ENCODE measurements around the gene SLC8A1.

The SLC8A1 gene

GRCh38 chr2:40432921-40433483 lies 18.9 kb downstream of the SLC8A1 start:
- no peak for DNase-seq
- in situ Hi-C loops (cut with MboI; ENCODE audit: low pct_unique_long_range_greater_than_20kb, low sequenced_read_pairs) = no loop called here

- in situ Hi-C loops (cut with MboI; ENCODE audit: low pct_unique_long_range_greater_than_20kb, low sequenced_read_pairs) = no loop called here
These were observed 20.3 kb downstream of the SLC8A1 start for GRCh38 chr2:40431600-40431955.

GRCh38 chr2:40430776-40431599 lies 20.9 kb downstream of the SLC8A1 start:
- in situ Hi-C loops (cut with MboI; ENCODE audit: low pct_unique_long_range_greater_than_20kb, low sequenced_read_pairs) = no loop called here

More at GRCh38 chr2:40431600-40431955, 20.3 kb downstream of the SLC8A1 start:
- DNase-seq = peak; percentile 73

GRCh38 chr2:40428439-40428838 lies 23.5 kb downstream of the SLC8A1 start:
- in situ Hi-C loops (cut with MboI; ENCODE audit: low pct_unique_long_range_greater_than_20kb, low sequenced_read_pairs) = no loop called here

More at GRCh38 chr2:40430776-40431599, 20.9 kb downstream of the SLC8A1 start:
- no peak for DNase-seq

GRCh38 chr2:40421631-40422297 lies 30.1 kb downstream of the SLC8A1 start:
- DNase-seq = no peak
- in situ Hi-C loops (cut with MboI; ENCODE audit: low pct_unique_long_range_greater_than_20kb, low sequenced_read_pairs) = no loop called here

More at GRCh38 chr2:40428439-40428838, 23.5 kb downstream of the SLC8A1 start:
- DNase-seq = no peak

- no peak for DNase-seq
- in situ Hi-C loops (cut with MboI; ENCODE audit: low pct_unique_long_range_greater_than_20kb, low sequenced_read_pairs) = no loop called here
These were observed 31.4 kb downstream of the SLC8A1 start for GRCh38 chr2:40420478-40420877.

- no peak for DNase-seq
- in situ Hi-C loops (cut with MboI; ENCODE audit: low pct_unique_long_range_greater_than_20kb, low sequenced_read_pairs) = no loop called here
These were observed 32.5 kb downstream of the SLC8A1 start for GRCh38 chr2:40419364-40419762.

GRCh38 chr2:40418614-40419363 lies 33.1 kb downstream of the SLC8A1 start:
- no peak for DNase-seq
- in situ Hi-C loops (cut with MboI; ENCODE audit: low pct_unique_long_range_greater_than_20kb, low sequenced_read_pairs) = no loop called here

GRCh38 chr2:40416486-40416885 lies 35.4 kb downstream of the SLC8A1 start:
- no peak for DNase-seq
- in situ Hi-C loops (cut with MboI; ENCODE audit: low pct_unique_long_range_greater_than_20kb, low sequenced_read_pairs) = no loop called here

- DNase-seq = no peak
- in situ Hi-C loops (cut with MboI; ENCODE audit: low pct_unique_long_range_greater_than_20kb, low sequenced_read_pairs) = no loop called here
These were observed 36.5 kb downstream of the SLC8A1 start for GRCh38 chr2:40415391-40415790.

GRCh38 chr2:40412456-40412855 lies 39.4 kb downstream of the SLC8A1 start:
- in situ Hi-C loops (cut with MboI; ENCODE audit: low pct_unique_long_range_greater_than_20kb, low sequenced_read_pairs) = no loop called here
- no peak for DNase-seq

GRCh38 chr2:40410695-40411094 lies 41.2 kb downstream of the SLC8A1 start:
- no peak for DNase-seq
- in situ Hi-C loops (cut with MboI; ENCODE audit: low pct_unique_long_range_greater_than_20kb, low sequenced_read_pairs) = no loop called here

- in situ Hi-C loops (cut with MboI; ENCODE audit: low pct_unique_long_range_greater_than_20kb, low sequenced_read_pairs) = no loop called here
- DNase-seq = no peak
These were observed 42.2 kb downstream of the SLC8A1 start for GRCh38 chr2:40409734-40410133.

- no peak for DNase-seq
These were observed 45.2 kb downstream of the SLC8A1 start for GRCh38 chr2:40406485-40407289.

GRCh38 chr2:40405465-40405864 lies 46.4 kb downstream of the SLC8A1 start:
- DNase-seq = no peak
- in situ Hi-C loops (cut with MboI; ENCODE audit: low pct_unique_long_range_greater_than_20kb, low sequenced_read_pairs) = no loop called here

More at GRCh38 chr2:40406485-40407289, 45.2 kb downstream of the SLC8A1 start:
- in situ Hi-C loops (cut with MboI; ENCODE audit: low pct_unique_long_range_greater_than_20kb, low sequenced_read_pairs) = no loop called here

- no peak for DNase-seq
- in situ Hi-C loops (cut with MboI; ENCODE audit: low pct_unique_long_range_greater_than_20kb, low sequenced_read_pairs) = no loop called here
These were observed 47.4 kb downstream of the SLC8A1 start for GRCh38 chr2:40404517-40404916.

- DNase-seq = no peak
- in situ Hi-C loops (cut with MboI; ENCODE audit: low pct_unique_long_range_greater_than_20kb, low sequenced_read_pairs) = no loop called here
These were observed 48.6 kb downstream of the SLC8A1 start for GRCh38 chr2:40403233-40403836.

- in situ Hi-C loops (cut with MboI; ENCODE audit: low pct_unique_long_range_greater_than_20kb, low sequenced_read_pairs) = no loop called here
- no peak for DNase-seq
These were observed 50.0 kb downstream of the SLC8A1 start for GRCh38 chr2:40401896-40402295.

Data from KBM-7 (cell line).